HG02884 (cell line): ENCODE data around the gene PELI1.
A peak's percentile ranks its signal among the peaks of the same experiment; 100 is the strongest.
"Not testable (repeated sequence)": the region's sequence is repeated elsewhere in the genome, so short reads cannot be mapped to it uniquely, and the experiment has no call there.

Experiments used
- ATAC-seq: cut with Tn5 transposase; IDR thresholded peaks from one replicate; pipeline ENCODE4 v1.9.1; 2021; ENCODE audit warnings: mild to moderate bottlenecking, moderate library complexity; ENCODE audit not compliant: unreplicated experiment

The PELI1 gene

DNA sequence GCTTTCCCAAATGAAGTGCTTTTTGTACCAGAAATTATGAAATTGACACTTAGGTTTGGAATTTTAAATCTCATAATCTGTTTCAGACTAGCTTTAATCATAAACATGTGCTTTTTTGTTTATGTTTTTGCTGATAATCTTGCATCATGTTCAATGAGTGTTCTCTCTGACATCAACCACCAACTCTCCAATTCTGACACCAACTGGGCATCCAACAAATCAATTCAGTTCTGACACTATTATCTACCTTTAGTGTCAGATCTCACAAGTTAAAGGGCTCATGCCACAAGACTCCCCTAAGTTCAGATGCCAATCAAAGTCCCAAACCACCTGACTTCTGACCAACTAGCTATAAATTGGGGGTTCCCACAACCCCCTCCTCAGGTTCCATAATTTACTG, 19.6 kb downstream of the PELI1 start:
- ATAC-seq = no peak

DNA sequence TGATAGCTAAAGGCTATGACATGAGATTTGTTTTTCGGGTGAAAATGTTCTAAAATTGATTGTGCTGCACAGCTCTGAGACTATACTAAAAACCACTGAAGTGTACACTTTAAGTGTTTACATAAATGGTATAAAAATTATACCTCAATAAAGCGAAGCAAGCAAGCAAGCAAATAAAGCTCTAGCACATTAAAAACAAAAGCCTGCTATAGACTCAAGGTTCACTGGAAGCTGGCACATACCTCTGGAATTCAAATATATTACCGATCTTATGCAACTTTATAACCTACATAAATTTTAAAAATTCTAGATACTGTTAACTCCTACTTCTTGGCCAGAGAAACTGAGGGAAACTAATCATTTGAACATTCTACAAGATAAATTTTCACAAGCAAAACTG, 20.1 kb downstream of the PELI1 start:
- no peak for ATAC-seq

DNA sequence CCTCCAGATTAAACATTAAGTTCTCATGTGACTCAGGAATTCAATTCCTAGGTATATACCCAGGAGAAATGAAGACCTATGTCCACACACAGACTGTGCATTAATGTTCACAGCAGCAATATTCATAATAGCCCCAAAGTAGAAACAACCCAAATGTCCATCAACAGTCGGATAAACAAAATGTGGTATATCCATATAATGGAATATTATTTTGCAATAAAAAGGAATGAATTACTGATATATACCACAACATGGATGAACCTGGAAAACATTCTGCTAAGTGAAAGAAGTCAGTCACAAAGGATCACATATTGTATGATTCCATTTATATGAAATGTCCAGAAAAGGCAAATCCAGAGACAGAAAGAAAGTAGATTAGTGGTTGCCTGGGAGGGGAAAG, 20.5 kb downstream of the PELI1 start:
- no peak for ATAC-seq

DNA sequence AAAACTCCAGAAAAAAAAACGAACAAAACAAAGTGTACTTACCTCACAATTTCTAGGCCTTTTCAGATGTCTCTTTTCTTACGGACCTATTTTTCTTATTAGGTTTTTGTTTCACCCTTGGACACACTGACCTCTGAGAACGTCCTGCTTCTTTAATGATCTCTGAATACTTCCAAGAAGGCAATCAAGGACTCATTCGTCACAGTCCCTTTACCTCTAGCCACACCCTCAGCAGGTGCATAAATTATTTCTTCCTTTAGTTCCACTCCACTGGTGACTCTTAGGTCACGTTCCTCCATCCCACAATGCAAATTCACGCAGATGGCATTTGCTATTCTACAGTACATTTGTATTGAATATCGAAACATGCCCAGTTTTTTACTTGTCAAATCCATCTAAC, 21.9 kb downstream of the PELI1 start:
- ATAC-seq = no peak

DNA sequence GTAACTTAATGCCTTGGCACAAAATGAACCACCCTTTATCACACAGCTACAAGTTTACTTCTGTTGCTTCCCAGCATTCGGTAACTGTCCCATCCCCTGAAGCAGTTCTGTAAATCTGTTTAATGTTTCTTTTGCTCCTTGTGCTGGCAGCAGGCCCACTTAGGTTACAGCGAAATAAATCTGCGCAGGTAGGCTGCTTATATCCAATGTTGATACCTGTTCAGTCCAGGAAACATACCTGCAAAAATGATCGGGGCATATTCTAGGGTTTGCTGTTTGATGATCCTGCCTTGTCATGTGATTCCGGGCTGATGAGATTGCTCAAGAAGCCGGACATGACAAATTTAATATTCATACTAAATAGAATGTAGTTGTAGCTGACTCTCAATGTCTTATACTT, 23.3 kb downstream of the PELI1 start:
- ATAC-seq = no peak

DNA sequence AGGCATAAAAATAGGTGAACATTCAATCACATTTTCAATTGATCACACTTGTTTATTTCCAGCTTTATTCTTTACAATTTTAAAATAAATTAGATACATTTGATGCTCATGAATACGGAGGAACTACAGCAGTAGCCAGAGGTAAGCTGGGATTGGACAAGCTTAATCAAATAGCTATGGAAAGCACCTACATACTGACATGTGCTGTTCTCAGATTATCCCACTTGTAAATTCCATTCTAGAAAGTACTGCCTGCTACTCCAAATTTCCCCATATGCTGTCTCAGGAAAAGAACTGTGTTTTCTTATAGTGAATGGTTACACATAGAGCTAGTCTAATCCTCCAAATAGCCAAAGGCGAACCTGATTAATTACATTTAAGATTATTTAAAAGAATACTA, 24.2 kb downstream of the PELI1 start:
- no peak for ATAC-seq

DNA sequence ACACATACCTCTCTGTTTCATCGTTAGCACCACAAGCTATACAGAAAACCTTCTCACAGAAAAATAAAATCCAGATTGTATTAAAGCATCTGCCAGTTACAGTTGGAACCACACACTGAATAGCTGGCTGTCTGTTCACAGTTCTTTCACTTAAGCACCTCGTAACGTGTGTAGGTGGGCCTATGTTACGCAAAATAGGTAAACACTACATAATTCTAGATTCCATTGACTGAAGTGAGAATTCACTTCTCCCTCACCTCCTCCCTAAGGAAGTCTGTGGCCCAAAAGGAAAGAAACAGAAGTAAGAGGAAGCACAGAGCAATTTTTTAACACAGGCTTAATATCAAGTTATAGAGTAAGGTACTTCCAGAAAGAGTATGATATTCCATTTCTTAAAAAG, 24.9 kb downstream of the PELI1 start:
- no peak for ATAC-seq

DNA sequence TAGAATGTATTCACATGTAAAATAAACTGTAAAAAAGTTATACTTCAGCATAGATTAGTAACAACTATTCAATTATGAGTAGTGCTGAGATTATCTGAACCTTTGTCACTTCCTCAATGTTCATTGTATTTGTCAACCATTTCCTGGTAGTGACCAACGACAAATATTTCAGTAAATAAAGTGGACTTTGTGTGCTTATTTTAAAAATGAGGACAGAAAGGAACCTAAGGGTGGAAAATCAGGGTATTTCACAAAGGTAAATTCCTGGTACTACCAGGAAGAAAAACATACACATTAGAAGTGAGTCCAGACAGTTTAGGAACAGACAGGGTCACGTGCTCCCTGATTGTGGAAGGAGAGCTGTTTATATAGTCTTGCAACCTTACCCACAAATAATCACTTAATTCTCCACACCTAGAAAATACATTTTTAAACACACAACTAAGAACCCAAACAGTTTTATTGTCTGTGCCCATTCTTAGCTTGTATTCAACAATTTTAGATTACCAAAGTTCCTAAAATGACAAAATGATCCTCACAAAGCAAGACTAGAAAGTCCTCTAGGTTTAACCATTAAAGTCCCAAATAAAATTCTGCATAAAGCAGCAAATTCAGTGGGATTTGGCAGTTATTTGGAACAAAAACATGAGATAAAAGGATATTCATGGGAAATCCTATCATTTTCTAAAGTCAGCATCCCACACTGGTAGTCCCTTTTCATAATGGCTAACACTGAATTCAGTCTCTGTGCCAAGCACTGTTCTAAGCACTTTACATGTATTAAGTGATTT, 28.2 kb downstream of the PELI1 start:
- ATAC-seq = no peak

DNA sequence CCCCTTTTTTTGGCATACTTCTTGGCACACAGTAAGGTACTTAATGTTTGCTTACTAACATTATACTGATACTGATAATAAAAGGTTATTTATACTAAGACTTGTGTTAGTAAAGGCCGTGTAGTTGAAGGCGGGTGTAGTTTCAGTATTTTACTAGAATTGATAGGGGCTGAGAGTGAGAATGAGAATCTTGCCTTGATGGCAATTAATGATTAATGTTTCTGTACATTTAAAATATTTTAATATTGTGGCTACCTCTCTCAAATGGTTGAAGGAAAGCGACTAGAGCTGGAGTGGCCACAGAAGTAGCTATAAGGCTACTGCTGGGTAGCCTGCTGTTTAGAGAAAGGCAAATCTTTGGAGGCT, 29.3 kb downstream of the PELI1 start:
- ATAC-seq = no peak

DNA sequence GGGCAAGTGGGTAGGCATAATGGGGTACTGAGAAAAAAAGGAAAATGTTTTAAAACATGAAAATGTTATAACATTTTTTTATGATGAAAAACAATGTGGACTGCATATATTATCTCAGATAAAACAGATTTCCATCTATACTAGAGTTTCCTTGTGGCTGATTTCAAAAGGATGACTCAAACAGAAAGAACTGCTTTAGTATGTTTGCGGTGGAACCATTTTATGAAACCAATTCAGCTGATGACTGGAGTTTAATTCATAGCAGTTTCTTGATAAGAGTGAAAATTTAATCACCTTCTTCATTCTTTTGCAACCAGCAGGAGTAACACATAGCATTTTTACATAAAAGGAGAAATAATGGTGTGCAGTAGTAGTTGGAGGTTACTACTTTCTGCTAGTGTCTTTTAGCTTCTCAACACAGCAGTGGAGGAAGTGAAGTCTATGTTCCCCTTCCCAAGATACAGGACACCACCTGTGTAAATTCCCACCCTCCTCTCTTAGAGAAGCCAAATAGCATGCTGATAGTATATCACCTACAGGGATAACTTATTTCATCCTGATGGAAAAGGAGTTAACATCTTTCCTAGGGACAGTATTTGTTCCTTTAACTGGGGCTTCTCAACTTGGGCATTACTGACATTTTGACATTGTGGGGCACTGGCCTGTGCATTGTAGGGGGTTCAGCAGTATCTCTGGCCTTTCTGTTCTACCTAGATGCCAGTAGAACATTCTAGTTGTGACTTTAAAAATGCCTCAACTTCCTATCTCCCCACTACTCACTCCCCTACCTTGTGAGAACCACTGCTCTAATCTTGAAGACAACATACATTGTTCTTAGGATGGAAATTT, 29.9 kb downstream of the PELI1 start:
- peak; percentile 68 for ATAC-seq

DNA sequence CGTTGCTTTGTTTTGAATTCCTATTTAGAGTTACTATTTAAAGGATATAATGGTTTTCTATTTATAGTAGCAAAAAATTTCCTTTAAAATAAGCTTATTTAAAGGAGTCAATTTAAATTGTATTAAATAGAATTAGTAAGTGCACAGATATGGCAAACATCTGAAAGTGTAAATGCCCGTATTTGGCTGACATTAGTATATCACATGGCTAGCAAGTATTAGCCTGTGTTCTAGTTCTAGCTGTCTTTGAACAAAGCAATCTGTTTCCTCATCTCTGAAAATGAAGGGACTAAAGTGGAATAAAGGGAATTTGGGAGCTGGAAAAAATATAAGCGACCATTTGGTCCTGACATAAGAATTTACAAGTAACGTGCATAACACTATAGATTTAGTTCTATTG, 32.2 kb downstream of the PELI1 start:
- no peak for ATAC-seq

DNA sequence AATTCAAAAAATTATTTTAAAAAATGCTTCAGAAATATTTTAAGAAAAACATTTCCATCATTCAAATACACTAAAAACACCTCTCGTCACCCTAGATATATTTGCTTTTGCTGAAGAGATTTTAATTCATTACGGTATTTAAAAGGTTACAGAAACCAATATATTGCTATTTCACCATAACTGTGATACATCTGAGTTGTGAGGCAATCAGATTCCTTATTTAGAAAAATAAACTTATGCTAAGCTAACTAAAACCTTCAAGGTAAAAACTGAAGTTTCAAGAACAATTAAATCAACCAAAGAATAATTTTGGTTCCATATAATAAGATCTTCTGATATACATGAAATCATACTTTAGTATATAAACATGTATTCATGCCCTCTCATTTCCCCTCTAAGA, 32.8 kb downstream of the PELI1 start:
- ATAC-seq = no peak

DNA sequence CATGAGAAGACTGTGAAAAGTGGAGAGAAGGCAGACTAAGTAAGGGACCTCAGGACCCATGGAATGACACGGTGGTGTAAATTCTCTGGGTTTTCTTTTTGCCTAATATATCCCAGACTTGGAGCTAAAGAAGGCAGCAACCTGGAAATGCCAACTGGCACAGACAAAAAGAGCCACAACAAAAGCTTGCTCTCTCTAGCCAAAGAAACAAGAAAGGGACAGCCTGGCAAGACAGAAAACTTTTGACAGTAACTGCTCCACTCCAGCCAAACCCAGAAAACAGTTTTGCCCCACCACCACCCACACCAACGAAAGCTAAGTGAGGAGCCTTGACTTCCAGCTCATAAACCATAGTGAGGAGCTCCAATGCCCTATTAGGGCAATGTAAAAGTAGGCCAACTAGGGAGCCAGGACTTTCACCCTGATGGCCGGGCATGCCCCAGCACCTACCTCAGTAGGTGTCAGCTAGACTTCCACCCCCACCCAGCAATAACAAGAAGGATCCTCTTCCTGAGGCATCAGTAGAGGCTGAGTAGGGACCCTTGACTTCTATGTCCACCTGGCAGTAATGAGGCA, 35.5 kb downstream of the PELI1 start:
- ATAC-seq = no peak

DNA sequence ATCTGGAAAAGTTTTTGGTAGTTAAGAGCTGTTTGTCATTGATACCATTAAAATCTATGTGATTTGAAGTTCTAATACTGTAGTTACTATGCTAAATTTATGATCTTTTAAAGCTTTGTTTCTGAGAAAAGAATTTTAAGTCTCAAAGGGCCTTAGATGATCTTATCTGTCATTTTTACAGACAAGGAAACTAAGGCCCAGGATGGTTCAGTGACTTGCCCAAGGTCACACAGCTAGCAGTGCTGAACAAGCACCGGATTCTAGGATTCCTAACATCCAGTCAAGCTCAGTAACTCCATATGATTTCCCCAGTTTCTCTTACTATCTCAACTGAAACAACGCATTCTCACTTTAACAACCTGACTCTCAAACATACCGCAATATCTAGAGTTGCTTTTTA, 37.7 kb downstream of the PELI1 start:
- no peak for ATAC-seq

DNA sequence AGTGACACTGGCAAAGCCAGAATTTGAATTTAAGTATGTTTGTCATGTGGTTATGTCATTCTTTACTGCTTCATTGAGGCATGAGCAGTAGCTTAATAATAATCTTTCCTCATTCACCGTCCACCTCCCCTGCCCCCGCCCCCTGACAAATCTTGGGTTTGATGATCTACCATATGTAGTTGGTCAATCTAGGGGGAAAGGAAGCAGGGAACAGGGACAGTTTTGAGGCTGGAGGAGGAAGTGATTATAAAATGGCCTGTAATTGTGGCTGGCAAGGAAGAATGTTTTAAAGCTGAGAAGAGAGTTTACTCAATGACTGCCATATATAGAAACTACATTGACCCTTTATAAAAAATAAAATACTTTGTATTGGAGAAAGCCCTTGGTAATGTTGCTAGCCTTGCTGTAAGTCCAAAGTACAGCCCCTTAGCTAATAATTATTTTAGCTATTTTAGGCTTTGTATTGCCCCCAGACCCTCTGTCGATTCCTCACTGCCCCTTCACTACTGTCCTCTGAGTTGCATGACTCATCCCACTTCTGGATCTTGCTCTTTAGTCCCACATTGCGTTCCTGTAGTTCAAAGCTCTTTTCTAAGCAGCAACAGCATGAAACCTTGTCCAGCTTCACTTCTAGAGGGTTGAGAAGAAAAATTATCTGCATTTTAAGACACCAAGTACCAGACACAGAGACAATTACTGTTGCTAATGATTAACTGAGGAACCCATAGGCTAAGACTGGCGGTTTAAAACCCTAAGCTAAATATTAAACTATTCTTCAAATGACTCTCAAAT, 38.4 kb downstream of the PELI1 start:
- ATAC-seq = no peak

DNA sequence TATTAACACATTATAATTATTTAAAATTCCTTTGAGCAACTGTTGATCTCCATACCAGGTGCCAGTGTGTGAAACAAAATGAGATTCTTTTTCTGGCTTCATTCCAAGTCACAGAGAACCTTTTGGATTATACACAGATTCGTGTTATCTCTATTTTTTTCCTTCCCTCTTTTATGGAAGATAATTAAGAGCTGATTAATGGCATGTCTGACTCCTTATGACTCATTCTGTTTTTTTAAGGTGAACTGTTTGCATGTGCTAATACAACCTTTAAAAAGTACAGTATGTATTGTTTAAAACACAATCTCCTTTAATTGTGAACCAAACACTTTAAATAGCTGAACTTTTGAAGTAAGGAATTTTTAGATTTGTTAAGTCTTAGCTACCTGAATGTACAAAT, 39.3 kb downstream of the PELI1 start:
- ATAC-seq = no peak

DNA sequence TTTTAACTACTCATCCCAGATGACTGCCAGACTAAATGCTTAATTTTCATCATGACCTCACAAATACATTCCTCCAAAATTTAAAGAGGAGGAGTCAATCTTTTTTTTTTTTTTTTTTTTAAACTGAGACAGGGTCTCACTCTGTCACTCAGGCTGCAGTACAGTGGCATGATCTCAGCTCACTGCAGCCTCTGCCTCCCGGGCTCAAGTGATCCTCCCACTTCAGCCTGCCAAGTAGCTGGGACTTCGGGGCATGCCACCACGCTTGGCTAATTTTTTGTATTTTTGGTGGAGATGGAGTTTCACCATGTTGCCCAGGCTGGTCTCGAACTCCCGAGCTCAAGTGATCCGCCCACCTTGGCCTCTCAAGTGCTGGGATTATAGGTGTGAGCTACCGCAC, 41.5 kb downstream of the PELI1 start:
- not testable (repeated sequence) for ATAC-seq

DNA sequence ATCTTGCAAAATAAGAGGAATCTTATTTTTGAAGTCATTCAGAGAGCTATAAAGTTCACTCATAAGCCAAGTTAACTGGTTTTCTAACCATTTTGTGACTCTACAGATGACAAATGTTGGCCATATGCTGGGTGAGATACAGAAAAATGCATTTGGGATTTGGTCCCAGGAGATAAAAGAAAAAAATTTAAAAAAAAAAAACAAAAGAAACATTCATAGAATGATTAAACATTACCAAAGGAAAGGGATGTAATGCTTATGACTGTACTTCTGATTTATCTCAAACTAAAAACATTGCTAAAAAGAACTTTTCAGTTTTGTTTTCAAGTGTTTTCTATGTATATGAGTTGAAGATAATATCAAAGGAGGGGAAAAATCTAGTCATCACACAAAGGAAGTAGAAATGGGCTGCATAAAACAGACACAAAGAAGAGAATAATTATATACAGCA, 43.1 kb downstream of the PELI1 start:
- ATAC-seq = peak; percentile 34

DNA sequence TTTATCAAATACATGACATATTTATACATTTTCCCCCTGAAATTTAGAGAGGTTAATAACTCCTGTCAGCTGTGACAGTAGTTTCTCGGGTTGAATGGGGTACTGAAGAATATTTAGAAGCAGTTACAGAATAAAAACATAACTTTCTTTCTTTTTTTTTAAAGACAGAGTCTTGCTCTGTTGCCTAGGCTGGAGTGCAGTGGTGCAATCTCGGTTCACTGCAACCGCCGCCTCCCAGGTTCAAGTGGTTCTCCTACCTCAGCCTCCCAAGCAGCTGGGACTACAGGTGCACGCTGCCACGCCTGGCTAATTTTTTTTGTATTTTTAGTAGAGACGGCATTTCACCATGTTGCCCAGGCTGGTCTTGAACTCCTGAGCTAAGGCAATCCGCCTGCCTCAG, 43.6 kb downstream of the PELI1 start:
- ATAC-seq = peak; percentile 63

DNA sequence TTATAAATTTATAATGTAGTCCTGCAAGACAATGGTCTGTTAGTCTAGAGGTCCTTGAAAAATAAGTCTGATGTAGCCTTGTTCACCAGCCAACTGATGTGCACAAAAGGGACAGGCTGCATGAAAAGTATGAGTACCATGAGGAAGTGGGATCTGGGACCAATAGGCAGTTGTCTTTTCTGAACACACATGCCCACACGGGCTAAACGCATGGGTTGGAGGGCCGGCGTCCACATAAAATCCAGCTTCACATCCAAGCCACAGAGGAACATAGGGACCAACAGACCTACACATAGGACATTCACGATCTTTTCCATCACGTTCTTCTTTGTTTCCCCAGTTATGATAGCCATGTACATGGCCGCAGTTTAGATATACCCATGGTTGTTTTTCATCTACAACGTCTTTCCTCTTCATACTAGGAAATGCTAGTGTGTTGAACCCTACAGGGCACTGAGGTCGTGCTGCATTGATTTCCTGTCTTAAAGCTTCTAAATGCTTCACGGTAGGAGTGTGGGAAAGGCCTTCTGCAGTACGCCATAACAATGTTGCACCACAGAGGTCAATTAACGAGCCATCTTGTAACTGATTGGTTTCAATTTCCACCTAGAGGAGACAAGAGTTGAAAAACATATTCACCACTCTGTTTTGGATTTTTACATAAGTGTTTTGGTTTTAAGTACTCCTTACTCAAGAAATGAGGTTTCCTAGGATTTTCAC, 49.4 kb downstream of the PELI1 start:
- ATAC-seq = no peak

DNA sequence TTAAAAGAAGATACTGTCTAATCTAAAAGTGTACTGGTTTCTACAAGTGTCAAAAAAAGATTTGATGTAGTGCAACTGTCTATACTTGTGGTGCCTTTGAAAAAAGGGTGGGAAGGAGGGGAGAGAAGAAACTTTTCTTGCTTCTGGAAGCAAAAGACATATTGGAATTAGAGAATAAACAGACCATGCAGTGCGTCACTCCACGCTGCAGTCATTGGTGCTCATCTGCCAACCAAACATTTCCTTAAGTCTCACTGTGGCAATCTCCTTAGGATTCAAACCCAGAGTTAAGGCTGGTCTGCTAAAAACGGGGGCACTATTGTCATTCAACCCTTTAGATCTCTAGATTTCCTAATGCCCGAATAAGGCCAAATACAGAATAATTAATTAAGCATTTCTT, 50.9 kb downstream of the PELI1 start:
- ATAC-seq = no peak
